GM10266 (cell line): ENCODE data around the gene DCP1A.

Experiments
- DNase-seq: peaks from one replicate; pipeline ENCODE4 v3.0.0; 2012; ENCODE audit errors: extremely low spot score
- CTCF ChIP-seq: IDR thresholded peaks from 2 replicates; pipeline ENCODE4 v1.5.1; 2012; ENCODE audit warnings: mild to moderate bottlenecking, low read depth; ENCODE audit not compliant: control insufficient read depth, insufficient read depth; ENCODE audit errors: missing control alignments

The DCP1A gene

GRCh38 chr3:53303549-53303948, 43.8 kb downstream of the DCP1A start:
- no peak for TF ChIP-seq CTCF
- DNase-seq = no peak

GRCh38 chr3:53300826-53301225, 46.5 kb downstream of the DCP1A start:
- no peak for TF ChIP-seq CTCF
- no peak for DNase-seq

- peak; percentile 52 for DNase-seq
- peak; percentile 79 for TF ChIP-seq CTCF
These were observed 47.7 kb downstream of the DCP1A start for GRCh38 chr3:53299611-53300023.

- no peak for TF ChIP-seq CTCF
- DNase-seq = no peak
These were observed 51.9 kb downstream of the DCP1A start for GRCh38 chr3:53295410-53295809.

GRCh38 chr3:53293867-53294266, 53.5 kb downstream of the DCP1A start:
- no peak for DNase-seq
- TF ChIP-seq CTCF = no peak

- no peak for TF ChIP-seq CTCF
- DNase-seq = no peak
These were observed 59.1 kb downstream of the DCP1A start for GRCh38 chr3:53288214-53288613.

- TF ChIP-seq CTCF = no peak
- no peak for DNase-seq
These were observed 60.2 kb downstream of the DCP1A start for GRCh38 chr3:53287131-53287629.

GRCh38 chr3:53286727-53287126, 60.6 kb downstream of the DCP1A start:
- DNase-seq = no peak
- no peak for TF ChIP-seq CTCF
